ENCODE measurements around the gene TJP3.

DNA sequence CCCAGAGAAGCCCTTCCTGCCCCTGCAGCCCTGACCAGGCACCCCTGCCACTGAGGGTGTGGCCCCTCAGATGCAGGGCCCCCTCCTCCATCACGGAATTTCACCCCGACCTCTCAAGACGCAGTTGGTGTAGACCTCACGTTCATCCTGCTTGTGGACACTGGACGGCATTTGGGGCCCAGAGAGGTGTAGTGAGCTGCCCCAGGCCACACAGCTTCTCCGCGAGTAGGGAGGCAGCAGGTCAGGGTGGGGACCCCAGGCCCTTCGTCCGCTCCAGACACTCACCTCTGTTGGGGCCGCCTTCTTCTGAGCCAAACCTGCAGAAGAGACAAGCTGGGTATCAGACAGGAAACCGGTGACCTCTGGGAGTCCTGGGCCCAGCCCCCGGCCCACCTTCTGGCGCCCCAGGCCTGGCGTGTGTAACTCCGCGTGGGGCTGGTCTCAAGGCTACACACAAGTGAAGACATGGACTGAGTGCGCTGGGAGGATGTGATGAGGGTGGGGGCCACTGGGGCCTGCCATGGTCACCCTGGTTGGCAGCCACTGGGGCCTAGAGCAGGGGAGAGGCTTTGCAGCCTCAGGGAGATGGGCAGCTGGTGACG is 41.0 kb upstream of the TJP3 start:
- TF ChIP-seq, protein P1, sequence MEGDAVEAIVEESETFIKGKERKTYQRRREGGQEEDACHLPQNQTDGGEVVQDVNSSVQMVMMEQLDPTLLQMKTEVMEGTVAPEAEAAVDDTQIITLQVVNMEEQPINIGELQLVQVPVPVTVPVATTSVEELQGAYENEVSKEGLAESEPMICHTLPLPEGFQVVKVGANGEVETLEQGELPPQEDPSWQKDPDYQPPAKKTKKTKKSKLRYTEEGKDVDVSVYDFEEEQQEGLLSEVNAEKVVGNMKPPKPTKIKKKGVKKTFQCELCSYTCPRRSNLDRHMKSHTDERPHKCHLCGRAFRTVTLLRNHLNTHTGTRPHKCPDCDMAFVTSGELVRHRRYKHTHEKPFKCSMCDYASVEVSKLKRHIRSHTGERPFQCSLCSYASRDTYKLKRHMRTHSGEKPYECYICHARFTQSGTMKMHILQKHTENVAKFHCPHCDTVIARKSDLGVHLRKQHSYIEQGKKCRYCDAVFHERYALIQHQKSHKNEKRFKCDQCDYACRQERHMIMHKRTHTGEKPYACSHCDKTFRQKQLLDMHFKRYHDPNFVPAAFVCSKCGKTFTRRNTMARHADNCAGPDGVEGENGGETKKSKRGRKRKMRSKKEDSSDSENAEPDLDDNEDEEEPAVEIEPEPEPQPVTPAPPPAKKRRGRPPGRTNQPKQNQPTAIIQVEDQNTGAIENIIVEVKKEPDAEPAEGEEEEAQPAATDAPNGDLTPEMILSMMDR (IDR thresholded peaks at IDR 0.05) = no peak
- TF ChIP-seq POLR2A (IDR thresholded peaks at IDR 0.05) = no peak
